KOPT-K1 (cell line): Measurements from ENCODE around the gene FANCD2.
"Not testable (repeated sequence)": the region's sequence is repeated elsewhere in the genome, so short reads cannot be mapped to it uniquely, and the experiment has no call there.

Experiments
- H3K27ac ChIP-seq: fragments of 200-600 bp; sonication (generic); 2 replicates; pipeline ENCODE4 v1.5.1; 2016; ENCODE audit warnings: antibody characterized with exemption, mild to moderate bottlenecking, low read depth, low read length; ENCODE audit not compliant: poor library complexity, severe bottlenecking
- H3K36me3 ChIP-seq: fragments of 200-600 bp; sonication (generic); 2 replicates; pipeline ENCODE4 v1.5.1; 2017; ENCODE audit warnings: antibody characterized with exemption, mild to moderate bottlenecking, low read length, moderate library complexity; ENCODE audit not compliant: insufficient read depth
- H3K9me3 ChIP-seq: fragments of 200-600 bp; sonication (generic); 2 replicates; pipeline ENCODE4 v1.5.1; 2017; ENCODE audit warnings: antibody characterized with exemption, low read length, mild to moderate bottlenecking; ENCODE audit not compliant: insufficient read depth, poor library complexity, severe bottlenecking

The FANCD2 gene

GRCh38 chr3:10008216-10008587 lies 18.0 kb upstream of the FANCD2 start:
- not testable (repeated sequence) for H3K9me3 ChIP-seq, H3K27ac ChIP-seq
- peaks cover 25% of the 10 kb centered on the region for H3K36me3 ChIP-seq

- no peaks in the 10 kb centered on the region for H3K9me3 ChIP-seq
- H3K27ac ChIP-seq, result no peak overlapping the region
- peaks cover 20% of the 10 kb centered on the region for H3K36me3 ChIP-seq
Measured at GRCh38 chr3:10008588-10009344, 17.5 kb upstream of the FANCD2 start.

- H3K9me3 ChIP-seq, result no peaks in the 10 kb centered on the region
- peaks cover 3% of the 10 kb centered on the region; the same call in 1 of the 2 replicates for H3K36me3 ChIP-seq
- no peak overlapping the region for H3K27ac ChIP-seq
Measured at GRCh38 chr3:10010421-10010877, 15.8 kb upstream of the FANCD2 start.

- no peak overlapping the region for H3K27ac ChIP-seq
- no peaks in the 10 kb centered on the region; the same call in 1 of the 2 replicates for H3K36me3 ChIP-seq
- no peaks in the 10 kb centered on the region for H3K9me3 ChIP-seq
Measured at GRCh38 chr3:10010878-10011465, 15.3 kb upstream of the FANCD2 start.

GRCh38 chr3:10011631-10012030 lies 14.6 kb upstream of the FANCD2 start:
- no peaks in the 10 kb centered on the region for H3K9me3 ChIP-seq
- H3K27ac ChIP-seq, result no peak overlapping the region
- H3K36me3 ChIP-seq, result no peaks in the 10 kb centered on the region

GRCh38 chr3:10012106-10012505 lies 14.1 kb upstream of the FANCD2 start:
- Histone ChIP-seq H3K9me3 (no peaks in the 10 kb centered on the region), H3K27ac (no peak overlapping the region), H3K36me3 (peaks cover under 1% of the 10 kb centered on the region; the same call in 1 of the 2 replicates)

GRCh38 chr3:10015461-10015904 lies 10.8 kb upstream of the FANCD2 start:
- Histone ChIP-seq H3K9me3 (no peaks in the 10 kb centered on the region), H3K27ac (no peak overlapping the region), H3K36me3 (peaks cover 13% of the 10 kb centered on the region; the same call in 1 of the 2 replicates)

- Histone ChIP-seq H3K27ac (no peak overlapping the region), H3K36me3 (peaks cover 36% of the 10 kb centered on the region), H3K9me3 (no peaks in the 10 kb centered on the region)
Measured at GRCh38 chr3:10017636-10018292, 8.5 kb upstream of the FANCD2 start.

GRCh38 chr3:10018806-10019205 lies 7.4 kb upstream of the FANCD2 start:
- not testable (repeated sequence) for H3K27ac ChIP-seq, H3K9me3 ChIP-seq
- H3K36me3 ChIP-seq, result peaks cover 46% of the 10 kb centered on the region

GRCh38 chr3:10019326-10019725 lies 6.9 kb upstream of the FANCD2 start:
- Histone ChIP-seq H3K36me3 (peaks cover 51% of the 10 kb centered on the region), H3K9me3 (no peaks in the 10 kb centered on the region), H3K27ac (no peak overlapping the region)

- H3K27ac ChIP-seq, result no peak overlapping the region
- H3K36me3 ChIP-seq, result peaks cover 59% of the 10 kb centered on the region
- H3K9me3 ChIP-seq, result no peaks in the 10 kb centered on the region
Measured at GRCh38 chr3:10021856-10022775, 4.1 kb upstream of the FANCD2 start.

GRCh38 chr3:10023587-10024310 lies 2.5 kb upstream of the FANCD2 start:
- H3K27ac ChIP-seq, result no peak overlapping the region
- peaks cover 56% of the 10 kb centered on the region for H3K36me3 ChIP-seq

GRCh38 chr3:10025205-10026083 lies 793 bp upstream of the FANCD2 start:
- Histone ChIP-seq H3K27ac (peak overlapping the region; percentile 91), H3K36me3 (peaks cover 71% of the 10 kb centered on the region), H3K9me3 (no peaks in the 10 kb centered on the region)

More at GRCh38 chr3:10023587-10024310, 2.5 kb upstream of the FANCD2 start:
- no peaks in the 10 kb centered on the region for H3K9me3 ChIP-seq
